Measurements from ENCODE around the gene ZBTB39. TPM values are rescaled to one million over a fixed set of nuclear protein-coding genes. Genes with fewer than 3 reads are reported as not detected.

ZBTB39 gene
- total RNA-seq, 1 donor from 2014 or later = 5.7 TPM

DNA sequence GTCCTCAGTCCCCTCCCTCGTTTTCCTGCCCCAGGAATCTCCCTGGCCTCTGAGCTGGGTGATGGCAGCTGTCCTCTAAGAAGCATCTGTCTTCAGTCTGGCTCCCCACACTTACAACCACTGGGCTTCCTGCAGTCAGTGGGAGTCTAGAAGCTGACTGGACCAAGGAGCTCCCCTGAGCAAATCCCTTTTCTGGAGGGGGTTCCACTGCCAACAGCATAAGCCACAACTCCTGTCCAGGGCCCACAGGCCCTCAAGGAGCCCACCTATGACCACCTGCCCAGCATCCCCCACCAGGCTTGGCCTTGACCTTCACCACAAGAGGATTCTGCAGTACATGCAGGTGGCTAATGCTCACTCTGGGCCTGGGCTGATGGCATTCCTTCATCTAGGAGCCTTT, 53.0 kb downstream of the ZBTB39 start:
- no peak overlapping the region for H3K27ac ChIP-seq (ENCODE audit: low read depth, low read length)
- peaks cover 0 to 5% (median 4%) of the 10 kb centered on the region in 3 donors for H3K36me3 ChIP-seq (ENCODE audit: control insufficient read depth in 3 of 3, insufficient read depth in 3 of 3, low read length in 3 of 3)
- no peak overlapping the region for H3K9ac ChIP-seq (ENCODE audit: low read depth in 1 of 3, low read length in 3 of 3)
- no peaks in the 10 kb centered on the region for H3K4me1 ChIP-seq (ENCODE audit: control insufficient read depth in 3 of 3, insufficient read depth in 3 of 3, low read length in 3 of 3)
- no peaks in the 10 kb centered on the region for H3K27me3 ChIP-seq (ENCODE audit: control insufficient read depth in 3 of 3, insufficient read depth in 3 of 3, low read length in 3 of 3)
- no peak overlapping the region for H3K4me3 ChIP-seq (ENCODE audit: low read length in 3 of 3)
- H3K9me3 ChIP-seq (ENCODE audit: control insufficient read depth in 3 of 3, low read length in 3 of 3) = peaks cover 0 to 1% (median under 1%) of the 10 kb centered on the region in 3 donors

DNA sequence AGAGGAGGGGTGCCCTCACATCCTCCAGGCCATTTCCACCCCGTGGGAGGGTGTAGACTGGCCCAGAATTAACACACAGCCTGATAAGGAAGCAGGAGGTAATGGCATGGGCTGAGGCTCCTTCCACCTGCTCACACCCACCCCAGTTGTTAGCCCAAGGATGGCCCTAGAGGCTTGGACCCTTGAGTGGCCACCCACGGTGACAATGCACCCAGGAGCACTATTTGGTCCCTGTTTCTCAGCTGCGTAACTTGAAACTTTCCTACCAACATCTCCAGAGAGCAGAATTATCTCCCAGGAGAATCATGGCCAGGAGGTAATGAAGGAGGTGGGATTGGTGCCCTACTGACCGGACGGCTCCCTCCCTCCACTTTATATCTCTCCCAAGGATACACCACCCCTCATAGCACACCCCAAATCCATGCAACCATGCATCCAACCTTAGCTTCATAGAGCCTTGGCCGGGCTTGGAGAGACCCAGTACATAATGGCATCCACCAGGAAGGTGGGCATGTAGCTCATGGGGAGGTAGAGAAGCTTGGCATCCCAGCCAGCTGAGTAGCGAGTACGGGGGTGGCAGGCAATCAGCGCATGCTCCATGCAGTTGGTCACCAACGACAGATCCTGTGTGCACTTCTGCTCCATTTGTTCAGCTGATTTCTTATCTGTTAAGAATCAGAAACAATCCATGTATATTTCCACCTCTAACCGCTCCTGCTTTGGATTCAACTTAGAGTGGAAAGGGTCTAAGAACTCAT, 54.6 kb downstream of the ZBTB39 start:
- Histone ChIP-seq H3K4me1 (ENCODE audit: control insufficient read depth in 3 of 3, insufficient read depth in 3 of 3, low read length in 3 of 3) (no peaks in the 10 kb centered on the region), H3K9ac (ENCODE audit: low read depth in 1 of 3, low read length in 3 of 3) (no peak overlapping the region), H3K4me3 (ENCODE audit: low read length in 3 of 3) (no peak overlapping the region), H3K9me3 (ENCODE audit: control insufficient read depth in 3 of 3, low read length in 3 of 3) (no peaks in the 10 kb centered on the region), H3K27ac (ENCODE audit: low read depth, low read length) (no peak overlapping the region), H3K27me3 (ENCODE audit: control insufficient read depth in 3 of 3, insufficient read depth in 3 of 3, low read length in 3 of 3) (no peaks in the 10 kb centered on the region), H3K36me3 (ENCODE audit: control insufficient read depth in 3 of 3, insufficient read depth in 3 of 3, low read length in 3 of 3) (peaks cover 0 to 5% (median 4%) of the 10 kb centered on the region in 3 donors)

DNA sequence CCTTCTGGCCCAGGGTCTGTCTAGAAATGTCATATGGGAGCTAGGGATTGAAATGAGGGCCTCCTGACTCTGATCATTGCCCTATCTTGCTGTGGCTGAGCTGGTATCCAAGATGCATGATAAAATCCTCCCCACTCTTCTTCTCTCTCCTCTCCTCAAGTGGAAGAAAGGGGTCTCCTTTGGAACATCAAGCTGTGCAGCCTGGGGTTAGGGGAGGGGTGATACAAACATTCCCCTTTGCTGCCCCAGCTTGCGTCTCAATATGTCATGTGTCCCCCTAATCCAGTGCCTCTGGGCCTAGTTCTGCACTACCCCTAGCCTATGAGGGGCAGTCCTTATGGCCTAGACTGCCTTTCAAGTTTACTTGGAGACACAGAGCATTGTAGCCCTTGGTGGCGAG, 57.5 kb downstream of the ZBTB39 start:
- no peaks in the 10 kb centered on the region for H3K4me1 ChIP-seq (ENCODE audit: control insufficient read depth in 3 of 3, insufficient read depth in 3 of 3, low read length in 3 of 3)
- peaks cover 0 to 5% (median 4%) of the 10 kb centered on the region in 3 donors for H3K36me3 ChIP-seq (ENCODE audit: control insufficient read depth in 3 of 3, insufficient read depth in 3 of 3, low read length in 3 of 3)
- H3K4me3 ChIP-seq (ENCODE audit: low read length in 3 of 3) = no peak overlapping the region
- no peak overlapping the region for H3K27ac ChIP-seq (ENCODE audit: low read depth, low read length)
- no peaks in the 10 kb centered on the region for H3K27me3 ChIP-seq (ENCODE audit: control insufficient read depth in 3 of 3, insufficient read depth in 3 of 3, low read length in 3 of 3)
- no peak overlapping the region for H3K9ac ChIP-seq (ENCODE audit: low read depth in 1 of 3, low read length in 3 of 3)
- no peaks in the 10 kb centered on the region for H3K9me3 ChIP-seq (ENCODE audit: control insufficient read depth in 3 of 3, low read length in 3 of 3)

Other genes starting within 250 kb of the ZBTB39 start
- not detected for gene HSD17B6, start 243.2 kb downstream of the ZBTB39 start, total RNA-seq
- gene SDR9C7, start 72.1 kb downstream of the ZBTB39 start, total RNA-seq = not detected
- gene RDH16, start 48.9 kb downstream of the ZBTB39 start, total RNA-seq = 0.52 TPM
- gene TAC3, start 10.0 kb upstream of the ZBTB39 start, total RNA-seq = not detected
- not detected for gene MYO1A, start 43.6 kb upstream of the ZBTB39 start, total RNA-seq
- 11.0 TPM for gene NEMP1, start 72.2 kb upstream of the ZBTB39 start, total RNA-seq
- gene NAB2, start 82.6 kb upstream of the ZBTB39 start, total RNA-seq = 38.1 TPM
- 31.8 TPM for gene STAT6, start 104.8 kb upstream of the ZBTB39 start, total RNA-seq
- 118 TPM for gene LRP1, start 121.9 kb upstream of the ZBTB39 start, total RNA-seq
- 1.0 TPM for gene LRP1-AS, start 141.1 kb upstream of the ZBTB39 start, total RNA-seq
- gene NXPH4, start 210.2 kb upstream of the ZBTB39 start, total RNA-seq = not detected
- gene SHMT2, start 223.2 kb upstream of the ZBTB39 start, total RNA-seq = 91.3 TPM
- gene STAC3, start 244.6 kb upstream of the ZBTB39 start, total RNA-seq = 166 TPM

Measured in skeletal muscle tissue (tissue), 4 donors.